ENCODE measurements around the gene RNU1-4.
"Not testable (repeated sequence)": the region's sequence is repeated elsewhere in the genome, so short reads cannot be mapped to it uniquely, and the experiment has no call there.

DNA sequence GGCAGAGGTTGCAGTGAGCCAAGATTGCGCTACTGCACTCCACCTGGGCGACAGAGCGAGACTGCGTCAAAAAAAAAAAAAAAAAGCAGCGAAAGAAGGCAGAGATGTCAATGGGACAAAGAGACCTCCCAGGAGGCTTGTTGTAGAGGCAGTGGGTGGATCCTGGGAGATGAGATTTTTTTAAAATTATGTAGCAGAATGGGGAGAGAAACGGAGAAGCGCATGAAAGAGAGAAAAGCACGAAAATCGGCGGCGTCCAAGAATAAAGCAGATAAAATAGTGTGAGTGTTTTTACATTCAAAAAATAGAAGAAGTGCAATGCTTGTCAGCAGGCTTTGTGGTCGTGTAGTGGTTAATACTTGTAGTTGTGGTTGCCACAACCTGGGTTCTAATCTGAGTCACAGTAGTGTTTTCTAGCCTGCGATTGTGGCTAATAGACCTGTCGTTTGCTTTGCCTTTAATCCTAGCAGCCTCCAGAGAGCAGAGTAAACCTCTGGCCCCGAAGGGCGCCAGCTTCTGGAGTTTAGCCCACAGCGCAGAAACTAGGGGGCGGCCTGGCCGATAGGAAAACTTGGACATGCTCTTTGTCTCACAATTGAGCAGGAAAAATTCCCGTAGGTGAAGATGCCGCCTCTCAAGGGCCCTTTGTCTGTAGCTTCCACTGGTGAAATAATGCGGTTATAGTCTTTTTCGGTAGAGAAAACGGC, 11.9 kb upstream of the RNU1-4 start:
- TF ChIP-seq, protein P1, sequence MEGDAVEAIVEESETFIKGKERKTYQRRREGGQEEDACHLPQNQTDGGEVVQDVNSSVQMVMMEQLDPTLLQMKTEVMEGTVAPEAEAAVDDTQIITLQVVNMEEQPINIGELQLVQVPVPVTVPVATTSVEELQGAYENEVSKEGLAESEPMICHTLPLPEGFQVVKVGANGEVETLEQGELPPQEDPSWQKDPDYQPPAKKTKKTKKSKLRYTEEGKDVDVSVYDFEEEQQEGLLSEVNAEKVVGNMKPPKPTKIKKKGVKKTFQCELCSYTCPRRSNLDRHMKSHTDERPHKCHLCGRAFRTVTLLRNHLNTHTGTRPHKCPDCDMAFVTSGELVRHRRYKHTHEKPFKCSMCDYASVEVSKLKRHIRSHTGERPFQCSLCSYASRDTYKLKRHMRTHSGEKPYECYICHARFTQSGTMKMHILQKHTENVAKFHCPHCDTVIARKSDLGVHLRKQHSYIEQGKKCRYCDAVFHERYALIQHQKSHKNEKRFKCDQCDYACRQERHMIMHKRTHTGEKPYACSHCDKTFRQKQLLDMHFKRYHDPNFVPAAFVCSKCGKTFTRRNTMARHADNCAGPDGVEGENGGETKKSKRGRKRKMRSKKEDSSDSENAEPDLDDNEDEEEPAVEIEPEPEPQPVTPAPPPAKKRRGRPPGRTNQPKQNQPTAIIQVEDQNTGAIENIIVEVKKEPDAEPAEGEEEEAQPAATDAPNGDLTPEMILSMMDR (IDR thresholded peaks at IDR 0.05 in 8 of 11, conservative IDR thresholded peaks at IDR 0.05 in 3 of 11) = not testable (repeated sequence)
- not testable (repeated sequence) for TF ChIP-seq POLR2A (IDR thresholded peaks at IDR 0.05)

Data from spleen (tissue), 7 donors.